Body of pancreas (tissue), 4 donors: ENCODE measurements around the gene ZNF443. TPM values are rescaled to one million over a fixed set of nuclear protein-coding genes. Genes with fewer than 3 reads are reported as not detected.
A peak's percentile ranks its signal among the peaks of the same experiment; 100 is the strongest.

Source experiments
- ATAC-seq: fragments of 150-250 bp; one replicate; pipeline ENCODE4 v1.9.1; 2016
- DNase-seq, 4 donors: peaks; one replicate each; pipeline ENCODE4 v3.0.0-alpha.2; 2019
- H3K27ac ChIP-seq, 4 donors: fragments of 200-600 bp; sonication (generic); 1 replicate in 3 of 4; 2 replicates in 1 of 4; pipeline versions ENCODE4 v1.5.1 to v1.6.1; 2016 to 2019; ENCODE audit warnings: mild to moderate bottlenecking in 1 of 4, mixed read lengths in 1 of 4, moderate library complexity in 1 of 4
- H3K27me3 ChIP-seq, 2 donors: fragments of 200-600 bp; sonication (generic); one replicate each; pipeline ENCODE4 v1.6.0; 2016; ENCODE audit warnings: mild to moderate bottlenecking in 1 of 2
- H3K36me3 ChIP-seq, 2 donors: fragments of 200-600 bp; sonication (generic); replicated peaks in 1 of 2; 2 replicates each; pipeline ENCODE4 v1.5.1; 2016; ENCODE audit warnings: low read depth in 2 of 2; ENCODE audit not compliant: insufficient read depth in 1 of 2
- H3K4me1 ChIP-seq: fragments of 200-600 bp; sonication (generic); one replicate; pipeline ENCODE4 v1.6.0; 2016
- H3K4me3 ChIP-seq, 2 donors: fragments of 200-600 bp; sonication (generic); 1 replicate in 1 of 2; 2 replicates in 1 of 2; pipeline ENCODE4 v1.5.1; 2016 to 2019
- H3K9me3 ChIP-seq, 3 donors: fragments of 200-600 bp; sonication (generic); 1 replicate in 2 of 3; 2 replicates in 1 of 3; pipeline ENCODE4 v1.5.1; 2016
- POLR2A ChIP-seq, 3 donors: fragments of 450-650 bp; IDR thresholded peaks; one replicate each; pipeline ENCODE4 v1.6.1; 2016; ENCODE audit warnings: antibody characterized with exemption in 3 of 3, mild to moderate bottlenecking in 2 of 3
- WGBS, 2 donors: methylation state at CpG; one replicate each; pipeline ENCODE4 v1.1.5; 2017; 5-methylcytosine and 5-hydroxymethylcytosine counted together
- intact Hi-C: fragments of 100-400 bp; cut with DNase I; formaldehyde crosslinking; loops from one replicate; pipeline ENCODE4 v1.15.1; 2023
- total RNA-seq, 2 donors: library from RNA; depleted of rRNA; stranded (reverse); fragments of >200 nt; gene quantifications; one replicate each; pipeline ENCODE4 v1.1.0, GENCODE V29; 2016
- TF ChIP-seq, protein P1 (sequence below), 7 experiments: fragments of 450-650 bp in 4 of 7; fragments of 200-600 bp in 3 of 7; sonication (generic) in 3 of 7; IDR thresholded peaks; one replicate each; pipeline ENCODE4 v1.5.1; 2016 to 2019; ENCODE audit warnings: antibody characterized with exemption in 7 of 7

Gene ZNF443
- total RNA-seq, 2 donors from 2014 or later, result 3.6 to 5.2 TPM

DNA sequence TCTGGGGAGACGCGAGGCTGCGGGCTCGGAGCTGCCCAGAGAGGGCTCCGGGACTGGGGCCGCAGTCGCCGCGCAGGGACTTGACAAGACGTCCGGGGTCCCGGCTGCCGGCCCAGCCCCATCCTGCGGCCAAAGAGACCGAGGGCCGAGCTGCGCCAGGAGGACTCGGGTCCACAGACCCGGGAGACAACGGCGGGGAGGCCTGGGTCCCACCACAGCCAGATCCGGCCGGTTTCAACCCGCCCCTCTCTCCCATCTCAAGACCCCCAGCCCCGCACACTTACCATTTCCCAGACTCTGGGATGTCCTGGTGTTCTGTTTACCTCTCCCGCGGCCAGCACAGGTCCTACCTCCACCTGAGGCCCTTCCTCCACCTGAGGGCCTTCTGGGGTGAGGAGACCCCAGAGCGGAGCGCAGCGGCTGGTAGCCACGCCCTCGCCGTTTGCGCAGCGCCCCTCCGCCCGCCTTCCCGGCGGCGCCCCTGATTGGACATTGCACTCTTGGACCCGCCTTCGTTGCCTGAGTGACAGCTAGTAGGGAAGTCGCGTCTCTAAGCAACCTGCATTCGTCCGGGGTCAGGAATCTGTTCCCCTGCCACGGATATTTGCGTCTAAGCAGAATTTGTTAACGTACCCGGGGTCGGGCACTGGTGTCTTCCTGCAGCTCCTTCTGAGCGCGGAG is 43.7 kb upstream of the ZNF443 start, which contains the start of gene ZNF709:
Gene ZNF709 (minus strand): TSS at position 446 of the 681 bp plus-strand sequence. CDS start 159 bp downstream, at position 287.
- intact Hi-C loops, result no loop called here
- ATAC-seq (peak; percentile 99), DNase-seq (peak; percentile 89 to 93 (median 91))
- Histone ChIP-seq H3K4me3 (peak within 1 kb of the TSS; percentile 60 to 99), H3K27me3 (no peaks in the 10 kb centered on the region), H3K27ac (peak within 1 kb of the TSS; percentile 58 to 70 (median 61)), H3K36me3 (no peaks in the 10 kb centered on the region), H3K9me3 (no peaks in the 10 kb centered on the region), H3K4me1 (peaks cover 14% of the 10 kb centered on the region)
- WGBS, 2 donors, result 0 to 1% methylated on average over 12 to 53 of the region's 53 CpGs
- TF ChIP-seq, protein P1, sequence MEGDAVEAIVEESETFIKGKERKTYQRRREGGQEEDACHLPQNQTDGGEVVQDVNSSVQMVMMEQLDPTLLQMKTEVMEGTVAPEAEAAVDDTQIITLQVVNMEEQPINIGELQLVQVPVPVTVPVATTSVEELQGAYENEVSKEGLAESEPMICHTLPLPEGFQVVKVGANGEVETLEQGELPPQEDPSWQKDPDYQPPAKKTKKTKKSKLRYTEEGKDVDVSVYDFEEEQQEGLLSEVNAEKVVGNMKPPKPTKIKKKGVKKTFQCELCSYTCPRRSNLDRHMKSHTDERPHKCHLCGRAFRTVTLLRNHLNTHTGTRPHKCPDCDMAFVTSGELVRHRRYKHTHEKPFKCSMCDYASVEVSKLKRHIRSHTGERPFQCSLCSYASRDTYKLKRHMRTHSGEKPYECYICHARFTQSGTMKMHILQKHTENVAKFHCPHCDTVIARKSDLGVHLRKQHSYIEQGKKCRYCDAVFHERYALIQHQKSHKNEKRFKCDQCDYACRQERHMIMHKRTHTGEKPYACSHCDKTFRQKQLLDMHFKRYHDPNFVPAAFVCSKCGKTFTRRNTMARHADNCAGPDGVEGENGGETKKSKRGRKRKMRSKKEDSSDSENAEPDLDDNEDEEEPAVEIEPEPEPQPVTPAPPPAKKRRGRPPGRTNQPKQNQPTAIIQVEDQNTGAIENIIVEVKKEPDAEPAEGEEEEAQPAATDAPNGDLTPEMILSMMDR (IDR thresholded peaks at IDR 0.05), result no peak
- peak; percentile 44 to 83 (median 77) for TF ChIP-seq POLR2A (IDR thresholded peaks at IDR 0.05)

DNA sequence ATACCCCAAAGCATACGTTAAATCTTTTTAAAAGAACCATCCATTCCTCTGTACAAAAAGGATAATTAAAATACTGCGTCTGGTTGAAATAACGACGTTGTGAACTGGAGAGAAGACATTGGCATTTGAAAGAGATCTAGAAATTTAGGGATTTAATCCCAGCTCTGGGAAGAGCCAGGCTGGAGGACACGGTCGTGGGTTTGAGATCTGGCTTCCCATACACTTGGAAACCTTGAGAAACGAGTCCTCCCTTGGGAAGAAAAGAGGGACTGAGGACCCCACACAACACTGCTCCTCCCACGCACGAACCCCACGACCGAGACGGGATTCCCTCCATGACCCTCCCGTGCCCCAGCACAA is 43.2 kb upstream of the ZNF443 start:
- WGBS, 2 donors, result 0 to 2% methylated on average over 12 to 13 of the region's 13 CpGs

DNA sequence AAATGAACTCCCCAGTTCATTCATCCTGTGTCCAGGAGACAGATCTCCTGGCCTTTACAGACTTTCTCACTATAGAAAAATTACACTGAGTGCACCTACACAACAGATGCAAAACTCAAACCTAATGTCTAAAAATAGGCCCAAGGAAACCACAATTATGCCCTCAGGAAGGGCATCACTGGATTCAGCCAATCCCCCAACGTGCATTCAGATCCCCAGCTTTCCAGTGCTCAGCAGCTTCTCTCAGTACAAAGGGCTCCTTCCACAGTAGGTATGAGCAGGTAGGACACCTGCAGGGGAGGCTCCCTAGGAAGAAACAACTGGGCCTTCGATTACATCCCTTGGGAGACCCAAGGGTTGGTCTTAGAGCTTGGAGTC is 41.7 kb upstream of the ZNF443 start:
- WGBS, 2 donors, result 69% methylated on average over 2 of the region's 2 CpGs; no CpG with 5 or more reads in 1 of the 2 donors
- Histone ChIP-seq H3K36me3 (no peaks in the 10 kb centered on the region), H3K27me3 (no peaks in the 10 kb centered on the region), H3K4me1 (peaks cover 27% of the 10 kb centered on the region), H3K9me3 (no peaks in the 10 kb centered on the region), H3K27ac (no peak overlapping the region), H3K4me3 (no peak overlapping the region)
- ATAC-seq (no peak), DNase-seq (no peak)
- intact Hi-C loops, result no loop called here
- no peak for TF ChIP-seq POLR2A (IDR thresholded peaks at IDR 0.05)
- TF ChIP-seq, protein P1 (IDR thresholded peaks at IDR 0.05), result no peak

More for the DNA sequence above, 43.2 kb upstream of the ZNF443 start:
- TF ChIP-seq POLR2A (IDR thresholded peaks at IDR 0.05), result no peak
- TF ChIP-seq, protein P1 (IDR thresholded peaks at IDR 0.05), result no peak
- DNase-seq, result no peak
- peak overlapping the region; percentile 60 to 99 for H3K4me3 ChIP-seq
- peaks cover 16% of the 10 kb centered on the region for H3K4me1 ChIP-seq
- intact Hi-C loops, result no loop called here
- peak overlapping the region; percentile 58 to 70 (median 61) for H3K27ac ChIP-seq
- no peak for ATAC-seq
- no peaks in the 10 kb centered on the region for H3K27me3 ChIP-seq
- no peaks in the 10 kb centered on the region for H3K36me3 ChIP-seq
- no peaks in the 10 kb centered on the region for H3K9me3 ChIP-seq

DNA sequence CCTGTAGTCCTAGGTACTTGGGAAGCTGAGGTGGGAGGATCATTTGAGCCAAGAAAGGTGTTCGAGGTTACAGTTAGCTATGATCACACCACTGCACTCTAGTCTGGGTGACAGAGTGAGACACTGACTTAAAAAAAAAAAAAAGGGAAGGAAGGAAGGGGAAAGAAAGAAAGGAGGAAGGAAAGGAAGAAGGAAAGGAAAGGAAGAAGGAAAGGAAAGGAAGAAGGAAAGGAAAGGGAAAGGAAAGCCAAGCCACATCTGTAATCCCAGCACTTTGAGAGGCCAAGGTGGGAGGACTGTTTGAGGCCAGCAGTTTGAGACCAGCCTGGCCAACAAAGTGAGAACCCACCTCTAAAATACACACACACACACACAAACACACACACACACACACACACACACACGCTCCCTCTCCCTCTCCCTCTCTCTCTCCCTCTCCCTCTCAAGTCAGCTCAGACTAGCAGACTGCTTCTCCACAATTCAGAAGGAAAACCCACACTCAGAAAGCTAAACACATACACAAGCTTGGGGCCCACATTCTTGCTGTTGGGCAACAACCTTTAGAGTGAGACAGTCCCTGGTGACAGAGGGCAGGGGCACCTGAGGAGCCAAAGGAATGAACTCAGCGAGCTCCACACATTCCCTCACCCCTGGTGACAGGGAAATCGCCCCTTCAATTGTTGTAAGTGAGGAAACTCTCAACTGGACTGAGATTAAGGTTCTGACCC is 41.1 kb upstream of the ZNF443 start:
- H3K27ac ChIP-seq, result no peak overlapping the region
- whole genome bisulfite sequencing, 2 donors, result 69 to 75% methylated on average over 4 of the region's 4 CpGs
- DNase-seq, result no peak
- H3K4me3 ChIP-seq, result no peak overlapping the region
- H3K4me1 ChIP-seq, result peaks cover 27% of the 10 kb centered on the region
- no peaks in the 10 kb centered on the region for H3K9me3 ChIP-seq
- intact Hi-C loops, result no loop called here
- no peak for ATAC-seq
- no peaks in the 10 kb centered on the region for H3K27me3 ChIP-seq
- H3K36me3 ChIP-seq, result no peaks in the 10 kb centered on the region
- TF ChIP-seq, protein P1 (IDR thresholded peaks at IDR 0.05), result no peak
- TF ChIP-seq POLR2A (IDR thresholded peaks at IDR 0.05), result no peak
